Transverse colon (tissue), 4 donors: ENCODE measurements around the gene JARID2.

Source experiments
- EP300 ChIP-seq: sonication (generic); formaldehyde crosslinking; IDR thresholded peaks from one replicate; pipeline ENCODE4 v1.6.1; 2017; ENCODE audit warnings: antibody characterized with exemption, low read depth
- POLR2A ChIP-seq: fragments of 450-650 bp; IDR thresholded peaks from one replicate; pipeline ENCODE4 v1.6.1; 2016; ENCODE audit warnings: antibody characterized with exemption, mild to moderate bottlenecking, moderate library complexity
- POLR2AphosphoS5 ChIP-seq, 3 donors: sonication (generic); formaldehyde crosslinking; IDR thresholded peaks; one replicate each; pipeline ENCODE4 v1.6.1; 2016; ENCODE audit warnings: antibody characterized with exemption in 3 of 3
- TF ChIP-seq, protein P1 (sequence below), 5 experiments: fragments of 200-600 bp in 3 of 5; fragments of 450-650 bp in 2 of 5; sonication (generic) in 3 of 5; IDR thresholded peaks; 1 replicate in 2 of 5; 2 replicates in 3 of 5; pipeline ENCODE4 v1.5.1; 2016 to 2017; ENCODE audit warnings: antibody characterized with exemption in 5 of 5, inconsistent platforms in 3 of 5, mild to moderate bottlenecking in 2 of 5, moderate library complexity in 1 of 5

GRCh38 chr6:15562977-15563376 is 317.1 kb downstream of the JARID2 start:
- TF ChIP-seq, protein P1, sequence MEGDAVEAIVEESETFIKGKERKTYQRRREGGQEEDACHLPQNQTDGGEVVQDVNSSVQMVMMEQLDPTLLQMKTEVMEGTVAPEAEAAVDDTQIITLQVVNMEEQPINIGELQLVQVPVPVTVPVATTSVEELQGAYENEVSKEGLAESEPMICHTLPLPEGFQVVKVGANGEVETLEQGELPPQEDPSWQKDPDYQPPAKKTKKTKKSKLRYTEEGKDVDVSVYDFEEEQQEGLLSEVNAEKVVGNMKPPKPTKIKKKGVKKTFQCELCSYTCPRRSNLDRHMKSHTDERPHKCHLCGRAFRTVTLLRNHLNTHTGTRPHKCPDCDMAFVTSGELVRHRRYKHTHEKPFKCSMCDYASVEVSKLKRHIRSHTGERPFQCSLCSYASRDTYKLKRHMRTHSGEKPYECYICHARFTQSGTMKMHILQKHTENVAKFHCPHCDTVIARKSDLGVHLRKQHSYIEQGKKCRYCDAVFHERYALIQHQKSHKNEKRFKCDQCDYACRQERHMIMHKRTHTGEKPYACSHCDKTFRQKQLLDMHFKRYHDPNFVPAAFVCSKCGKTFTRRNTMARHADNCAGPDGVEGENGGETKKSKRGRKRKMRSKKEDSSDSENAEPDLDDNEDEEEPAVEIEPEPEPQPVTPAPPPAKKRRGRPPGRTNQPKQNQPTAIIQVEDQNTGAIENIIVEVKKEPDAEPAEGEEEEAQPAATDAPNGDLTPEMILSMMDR (IDR thresholded peaks at IDR 0.05), result no peak
- no peak for TF ChIP-seq POLR2A
- TF ChIP-seq POLR2AphosphoS5 (IDR thresholded peaks at IDR 0.05), result no peak
- no peak for TF ChIP-seq EP300
